Measurements from ENCODE around the gene CLDN12.
"Not testable (repeated sequence)": the region's sequence is repeated elsewhere in the genome, so short reads cannot be mapped to it uniquely, and the experiment has no call there.

The CLDN12 gene

GRCh38 chr7:90432752-90433151, 29.5 kb downstream of the CLDN12 start:
- DNase-seq (ENCODE audit: low read depth in 1 of 2, low spot score in 1 of 2): no peak

GRCh38 chr7:90433221-90433620, 30.0 kb downstream of the CLDN12 start:
- no peak for DNase-seq (ENCODE audit: low read depth in 1 of 2, low spot score in 1 of 2)

GRCh38 chr7:90445633-90446032, 42.4 kb downstream of the CLDN12 start:
- DNase-seq (ENCODE audit: low read depth in 1 of 2, low spot score in 1 of 2): no peak

GRCh38 chr7:90446137-90446899, 43.1 kb downstream of the CLDN12 start:
- no peak for DNase-seq (ENCODE audit: low read depth in 1 of 2, low spot score in 1 of 2)

- no peak for DNase-seq (ENCODE audit: low read depth in 1 of 2, low spot score in 1 of 2)
Measured at GRCh38 chr7:90453259-90453891, 50.1 kb downstream of the CLDN12 start.

GRCh38 chr7:90453931-90454330, 50.7 kb downstream of the CLDN12 start:
- no peak for DNase-seq (ENCODE audit: low read depth in 1 of 2, low spot score in 1 of 2)

- peak in 1 of 2 donors; percentile 20 for DNase-seq (ENCODE audit: low read depth in 1 of 2, low spot score in 1 of 2)
Measured at GRCh38 chr7:90455163-90456030, 52.1 kb downstream of the CLDN12 start.

- DNase-seq (ENCODE audit: low read depth in 1 of 2, low spot score in 1 of 2): no peak
Measured at GRCh38 chr7:90458104-90458503, 54.8 kb downstream of the CLDN12 start.

- no peak for DNase-seq (ENCODE audit: low read depth in 1 of 2, low spot score in 1 of 2)
Measured at GRCh38 chr7:90459888-90460287, 56.6 kb downstream of the CLDN12 start.

- no peak for DNase-seq (ENCODE audit: low read depth in 1 of 2, low spot score in 1 of 2)
Measured at GRCh38 chr7:90461219-90461618, 58.0 kb downstream of the CLDN12 start.

GRCh38 chr7:90463151-90463628, 59.9 kb downstream of the CLDN12 start:
- DNase-seq (ENCODE audit: low read depth in 1 of 2, low spot score in 1 of 2): not testable (repeated sequence)
